GM12874 (cell line): ENCODE measurements around the gene TCN1.

Experiments used
- TF ChIP-seq, protein P1 (sequence below): IDR thresholded peaks from 2 replicates; pipeline ENCODE4 v1.5.1; 2011; ENCODE audit warnings: low read depth, mild to moderate bottlenecking, control low read depth, low read length, moderate library complexity; ENCODE audit not compliant: insufficient read depth

TCN1 gene

GRCh38 chr11:59891781-59892181 lies 25.5 kb upstream of the TCN1 start:
- TF ChIP-seq, protein P1, sequence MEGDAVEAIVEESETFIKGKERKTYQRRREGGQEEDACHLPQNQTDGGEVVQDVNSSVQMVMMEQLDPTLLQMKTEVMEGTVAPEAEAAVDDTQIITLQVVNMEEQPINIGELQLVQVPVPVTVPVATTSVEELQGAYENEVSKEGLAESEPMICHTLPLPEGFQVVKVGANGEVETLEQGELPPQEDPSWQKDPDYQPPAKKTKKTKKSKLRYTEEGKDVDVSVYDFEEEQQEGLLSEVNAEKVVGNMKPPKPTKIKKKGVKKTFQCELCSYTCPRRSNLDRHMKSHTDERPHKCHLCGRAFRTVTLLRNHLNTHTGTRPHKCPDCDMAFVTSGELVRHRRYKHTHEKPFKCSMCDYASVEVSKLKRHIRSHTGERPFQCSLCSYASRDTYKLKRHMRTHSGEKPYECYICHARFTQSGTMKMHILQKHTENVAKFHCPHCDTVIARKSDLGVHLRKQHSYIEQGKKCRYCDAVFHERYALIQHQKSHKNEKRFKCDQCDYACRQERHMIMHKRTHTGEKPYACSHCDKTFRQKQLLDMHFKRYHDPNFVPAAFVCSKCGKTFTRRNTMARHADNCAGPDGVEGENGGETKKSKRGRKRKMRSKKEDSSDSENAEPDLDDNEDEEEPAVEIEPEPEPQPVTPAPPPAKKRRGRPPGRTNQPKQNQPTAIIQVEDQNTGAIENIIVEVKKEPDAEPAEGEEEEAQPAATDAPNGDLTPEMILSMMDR, result no peak

DNA sequence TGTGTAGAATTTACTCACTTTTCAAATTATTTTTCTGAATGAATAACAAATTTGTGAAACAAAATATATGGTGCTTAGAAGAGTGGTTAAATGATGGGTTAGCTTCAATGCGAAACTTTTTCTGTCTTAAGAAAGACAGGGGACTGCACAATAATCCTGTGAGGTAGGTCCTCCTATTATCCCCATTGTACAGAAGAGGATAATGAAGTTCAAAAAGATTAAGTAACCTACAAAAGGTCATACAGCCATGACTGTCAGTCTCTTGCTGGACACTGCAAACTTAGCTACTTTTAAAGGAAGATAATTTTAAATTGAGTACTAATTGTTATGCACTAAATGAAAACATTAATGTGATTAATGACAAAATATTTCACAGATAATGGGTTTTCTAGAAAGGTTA lies 17.3 kb upstream of the TCN1 start:
- TF ChIP-seq, protein P1, result no peak

- TF ChIP-seq, protein P1, result no peak
Measured at GRCh38 chr11:59879567-59879966, 13.3 kb upstream of the TCN1 start.

DNA sequence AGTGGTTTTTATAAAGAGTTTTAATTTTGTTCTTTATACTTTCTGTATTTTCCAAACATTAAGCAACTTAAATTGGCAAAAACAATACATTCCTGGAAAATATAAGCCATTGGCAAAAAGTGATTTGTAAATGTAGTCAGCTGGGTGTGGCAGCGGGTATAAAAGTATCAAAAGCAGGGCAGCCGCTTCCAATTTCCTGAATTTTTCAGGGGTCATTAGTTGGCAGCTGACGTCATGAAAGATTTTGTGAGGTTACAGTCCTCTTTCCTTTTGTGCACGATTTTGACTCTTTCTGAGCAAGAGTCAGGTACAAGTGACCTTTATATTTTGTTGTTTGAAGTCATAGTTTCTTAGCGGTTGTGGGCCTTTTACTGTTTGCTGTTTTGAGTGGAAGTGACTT lies 12.3 kb upstream of the TCN1 start, which contains the start of gene OOSP3:
TSS of gene OOSP3 (plus strand) at position 208 of the 400 bp plus-strand sequence. CDS start at position 235, 27 bp downstream.
- TF ChIP-seq, protein P1, result no peak

- TF ChIP-seq, protein P1, result no peak
Measured at GRCh38 chr11:59877784-59878183, 11.5 kb upstream of the TCN1 start.

GRCh38 chr11:59877325-59877724 lies 11.0 kb upstream of the TCN1 start:
- TF ChIP-seq, protein P1, result no peak

DNA sequence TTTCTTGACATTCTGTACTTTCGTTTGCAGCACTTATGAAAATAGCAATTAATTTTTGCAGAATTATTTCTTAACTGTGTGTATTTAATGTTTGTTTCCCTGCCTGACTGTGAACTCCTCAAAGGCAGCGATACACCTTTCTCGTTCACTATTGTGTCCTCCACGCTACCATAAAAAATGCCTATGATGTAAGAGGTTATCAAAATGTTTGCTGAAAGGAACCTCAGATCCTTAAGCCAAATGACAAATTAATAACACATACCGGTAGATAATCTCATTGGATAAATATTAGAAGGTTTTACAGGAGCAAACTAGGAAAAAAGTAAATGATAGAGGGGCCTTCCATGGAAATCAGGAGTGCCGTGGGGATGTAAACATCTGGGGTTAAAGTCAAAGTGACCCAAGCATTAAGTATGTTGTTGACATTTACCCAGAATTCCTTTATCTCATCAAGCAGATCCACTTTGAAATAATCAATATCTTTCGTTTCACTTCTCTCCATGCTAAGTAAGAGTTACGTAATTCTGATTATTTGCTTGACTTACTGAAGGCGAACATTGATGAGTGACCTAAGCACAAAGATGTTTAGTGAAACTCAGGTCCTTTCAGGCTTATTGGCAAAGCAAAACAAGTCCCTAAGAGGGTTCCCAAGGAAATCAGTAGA lies 9.7 kb upstream of the TCN1 start:
- TF ChIP-seq, protein P1, result no peak
